NB4 (cell line): ENCODE measurements around the gene ZNF546.
A peak's percentile ranks its signal among the peaks of the same experiment; 100 is the strongest.

Source experiments
- DNase-seq: peaks from one replicate; pipeline ENCODE4 v3.0.0; 2010; ENCODE audit warnings: low read depth
- H3K4me3 ChIP-seq: one replicate; pipeline ENCODE4 v1.5.1; 2011; ENCODE audit warnings: mild to moderate bottlenecking, low read depth, low read length, moderate library complexity
- MAX ChIP-seq: IDR thresholded peaks from 2 replicates; pipeline ENCODE4 v1.6.1; 2011; ENCODE audit warnings: low read depth, low read length
- MYC ChIP-seq: IDR thresholded peaks from 2 replicates; pipeline ENCODE4 v1.6.1; 2011; ENCODE audit warnings: low read depth, low read length
- POLR2A ChIP-seq: IDR thresholded peaks from 2 replicates; pipeline ENCODE4 v1.6.1; 2011; ENCODE audit warnings: mild to moderate bottlenecking; ENCODE audit not compliant: insufficient read length; ENCODE audit errors: extremely low read depth
- TF ChIP-seq, protein P1 (sequence below): IDR thresholded peaks from one replicate; pipeline ENCODE4 v1.5.1; 2012; ENCODE audit warnings: low read depth, low read length

ZNF546 gene

GRCh38 chr19:40055832-40056504 lies 59.1 kb downstream of the ZNF546 start, which contains the start of gene ZNF780B:
Gene ZNF780B (minus strand): TSS chr19:40056231. CDS start chr19:40050332, 5,899 bp downstream.
- peak; percentile 80 for DNase-seq
- TF ChIP-seq POLR2A (peak; percentile 38), MYC (no peak)
- H3K4me3 ChIP-seq = peak within 1 kb of the TSS; percentile 83

GRCh38 chr19:40056505-40056904 lies 59.6 kb downstream of the ZNF546 start:
- DNase-seq = no peak
- H3K4me3 ChIP-seq = peak overlapping the region; percentile 83
- TF ChIP-seq, protein P1, sequence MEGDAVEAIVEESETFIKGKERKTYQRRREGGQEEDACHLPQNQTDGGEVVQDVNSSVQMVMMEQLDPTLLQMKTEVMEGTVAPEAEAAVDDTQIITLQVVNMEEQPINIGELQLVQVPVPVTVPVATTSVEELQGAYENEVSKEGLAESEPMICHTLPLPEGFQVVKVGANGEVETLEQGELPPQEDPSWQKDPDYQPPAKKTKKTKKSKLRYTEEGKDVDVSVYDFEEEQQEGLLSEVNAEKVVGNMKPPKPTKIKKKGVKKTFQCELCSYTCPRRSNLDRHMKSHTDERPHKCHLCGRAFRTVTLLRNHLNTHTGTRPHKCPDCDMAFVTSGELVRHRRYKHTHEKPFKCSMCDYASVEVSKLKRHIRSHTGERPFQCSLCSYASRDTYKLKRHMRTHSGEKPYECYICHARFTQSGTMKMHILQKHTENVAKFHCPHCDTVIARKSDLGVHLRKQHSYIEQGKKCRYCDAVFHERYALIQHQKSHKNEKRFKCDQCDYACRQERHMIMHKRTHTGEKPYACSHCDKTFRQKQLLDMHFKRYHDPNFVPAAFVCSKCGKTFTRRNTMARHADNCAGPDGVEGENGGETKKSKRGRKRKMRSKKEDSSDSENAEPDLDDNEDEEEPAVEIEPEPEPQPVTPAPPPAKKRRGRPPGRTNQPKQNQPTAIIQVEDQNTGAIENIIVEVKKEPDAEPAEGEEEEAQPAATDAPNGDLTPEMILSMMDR = no peak
- TF ChIP-seq POLR2A (no peak), MYC (no peak), MAX (no peak)

DNA sequence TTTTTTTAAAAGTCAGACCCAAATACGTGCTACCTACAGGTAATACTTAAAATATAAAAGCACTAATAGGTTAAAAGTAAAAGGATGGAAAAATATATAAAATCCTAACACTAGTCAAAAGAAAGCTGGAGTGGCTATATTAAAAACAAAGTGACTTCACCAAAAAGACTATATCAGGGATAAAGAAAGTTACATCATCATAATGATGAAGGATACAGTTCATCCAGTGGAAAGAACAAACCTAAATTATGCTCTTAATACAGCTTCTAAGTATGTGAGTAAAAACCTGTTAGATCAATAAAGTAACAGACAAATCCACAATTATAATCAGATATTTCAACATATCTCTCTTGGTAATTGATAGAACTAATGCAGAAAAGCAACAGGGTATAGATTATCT lies 60.3 kb downstream of the ZNF546 start:
- peak overlapping the region; percentile 83 for H3K4me3 ChIP-seq
- TF ChIP-seq, protein P1 = no peak
- no peak for TF ChIP-seq POLR2A
- no peak for TF ChIP-seq MYC
- no peak for TF ChIP-seq MAX
- DNase-seq = no peak

GRCh38 chr19:40059624-40060023 lies 62.8 kb downstream of the ZNF546 start:
- DNase-seq = no peak
- TF ChIP-seq, protein P1 = no peak
- TF ChIP-seq MAX = no peak
- TF ChIP-seq MYC = no peak
- TF ChIP-seq POLR2A = no peak
- H3K4me3 ChIP-seq = no peak overlapping the region

DNA sequence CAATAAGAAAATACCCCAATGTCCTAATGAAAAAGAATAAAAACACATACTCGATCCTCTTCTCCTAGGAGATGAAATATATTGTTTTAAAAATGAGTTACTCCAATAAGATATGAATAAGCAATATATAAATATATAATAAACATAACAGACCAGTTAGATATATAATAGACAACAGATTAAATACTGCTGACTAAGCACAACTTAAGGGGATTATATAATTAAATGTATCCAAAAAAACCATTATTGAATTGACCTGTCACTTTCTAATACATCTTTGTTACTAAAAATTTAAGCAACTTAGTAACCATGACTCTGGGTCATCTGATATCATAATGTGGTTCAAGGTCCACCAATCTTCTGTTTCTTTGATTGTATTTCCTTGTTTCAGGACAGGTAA lies 73.2 kb downstream of the ZNF546 start:
- no peak overlapping the region for H3K4me3 ChIP-seq
- DNase-seq = no peak
- TF ChIP-seq, protein P1 = no peak
- TF ChIP-seq MYC (no peak), POLR2A (no peak), MAX (no peak)
